Ishikawa (cell line): ENCODE results near the gene NCOA7.

Experiments used
- CEBPB ChIP-seq: IDR thresholded peaks from 2 replicates; pipeline ENCODE4 v1.6.1; 2012
- CREB1 ChIP-seq: IDR thresholded peaks from 2 replicates; pipeline ENCODE4 v1.6.1; 2012; ENCODE audit warnings: low read depth
- EGR1 ChIP-seq: IDR thresholded peaks from 2 replicates; pipeline ENCODE4 v1.6.1; 2012
- EP300 ChIP-seq: IDR thresholded peaks from 2 replicates; pipeline ENCODE4 v1.6.1; 2012; ENCODE audit warnings: borderline replicate concordance
- FOXM1 ChIP-seq: IDR thresholded peaks from 2 replicates; pipeline ENCODE4 v1.6.1; 2012; ENCODE audit warnings: low read depth, borderline replicate concordance
- NFIC ChIP-seq: IDR thresholded peaks from 2 replicates; pipeline ENCODE4 v1.6.1; 2012
- RAD21 ChIP-seq: IDR thresholded peaks from 2 replicates; pipeline ENCODE4 v1.6.1; 2012; ENCODE audit warnings: low read depth
- TAF1 ChIP-seq: IDR thresholded peaks from 2 replicates; pipeline ENCODE4 v1.6.1; 2012; ENCODE audit warnings: low read depth, mild to moderate bottlenecking
- TCF12 ChIP-seq: IDR thresholded peaks from 2 replicates; pipeline ENCODE4 v1.6.1; 2012; ENCODE audit warnings: low read depth
- TEAD4 ChIP-seq: IDR thresholded peaks from 2 replicates; pipeline ENCODE4 v1.6.1; 2012
- YY1 ChIP-seq: IDR thresholded peaks from 2 replicates; pipeline ENCODE4 v1.6.1; 2012; ENCODE audit warnings: low read depth
- ZBTB7A ChIP-seq: IDR thresholded peaks from 2 replicates; pipeline ENCODE4 v1.6.1; 2012; ENCODE audit warnings: low read depth
- TF ChIP-seq, protein P1 (sequence below): IDR thresholded peaks from 2 replicates; pipeline ENCODE4 v1.6.1; 2012; ENCODE audit warnings: low read depth, mild to moderate bottlenecking
- TF ChIP-seq, protein P2 (sequence below): IDR thresholded peaks from 2 replicates; pipeline ENCODE4 v1.6.1; 2012
- TF ChIP-seq, protein P3 (sequence below): IDR thresholded peaks from 2 replicates; pipeline ENCODE4 v1.6.1; 2012

Gene NCOA7

DNA sequence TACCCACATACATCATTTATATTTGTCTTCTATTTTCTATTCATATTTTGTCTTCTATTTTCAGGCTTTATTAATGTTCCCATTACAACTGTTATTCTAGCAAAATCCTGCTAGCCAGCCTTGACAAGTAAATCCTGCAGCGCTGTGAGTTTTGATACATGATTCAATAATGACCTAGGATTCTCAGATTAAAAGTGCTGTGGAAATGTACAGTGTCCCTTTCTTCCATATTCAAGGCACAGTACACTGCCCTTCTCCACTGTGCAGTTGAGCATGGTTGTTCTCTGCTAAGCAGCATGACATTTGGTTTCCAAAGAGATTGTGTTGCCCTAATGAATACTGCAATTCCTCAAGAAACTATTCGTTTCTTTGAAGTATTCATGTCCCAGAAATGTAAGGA is 47.2 kb upstream of the NCOA7 start:
- TF ChIP-seq EP300 (no peak), FOXM1 (no peak), CREB1 (no peak), ZBTB7A (no peak), YY1 (no peak), CEBPB (no peak), TAF1 (no peak), RAD21 (no peak)

DNA sequence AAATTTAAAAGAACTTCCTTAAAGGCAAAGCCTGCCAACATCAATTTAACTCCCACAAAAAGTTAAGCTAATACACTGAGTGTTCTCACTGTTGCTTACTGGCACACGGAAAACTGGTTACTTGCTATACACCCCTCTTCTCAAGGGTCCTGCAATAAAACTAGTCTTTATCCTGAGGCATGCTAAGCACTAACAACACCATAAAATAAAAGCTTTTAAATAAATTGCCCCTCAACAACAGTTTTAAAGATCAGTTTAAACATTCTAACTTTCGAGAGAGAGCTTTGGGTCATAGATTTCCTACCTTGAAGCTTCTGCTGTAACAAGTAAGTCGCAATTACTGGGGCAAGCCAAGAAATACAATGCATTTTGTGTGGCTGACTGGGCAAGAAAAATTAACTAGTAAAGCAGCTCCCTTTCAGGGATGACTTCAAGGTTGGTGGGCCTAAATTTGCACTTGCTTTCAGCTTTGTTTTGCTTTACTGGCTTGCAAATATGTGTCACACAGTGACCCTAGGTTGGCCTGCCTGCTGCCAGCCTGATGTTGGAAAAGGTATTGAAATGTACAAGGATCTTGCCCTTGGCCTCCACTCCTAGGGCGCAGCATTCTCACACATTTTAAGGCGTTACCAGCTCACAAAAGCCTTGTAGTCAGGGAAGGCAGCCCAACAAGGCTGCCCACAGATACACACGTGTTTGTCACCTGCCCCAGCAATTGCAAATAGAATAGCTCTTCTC is 45.3 kb upstream of the NCOA7 start:
- no peak for TF ChIP-seq EGR1
- no peak for TF ChIP-seq TAF1
- no peak for TF ChIP-seq RAD21
- no peak for TF ChIP-seq FOXM1
- no peak for TF ChIP-seq TCF12
- TF ChIP-seq NFIC = no peak
- TF ChIP-seq CEBPB = no peak
- no peak for TF ChIP-seq TEAD4
- TF ChIP-seq, protein P1, sequence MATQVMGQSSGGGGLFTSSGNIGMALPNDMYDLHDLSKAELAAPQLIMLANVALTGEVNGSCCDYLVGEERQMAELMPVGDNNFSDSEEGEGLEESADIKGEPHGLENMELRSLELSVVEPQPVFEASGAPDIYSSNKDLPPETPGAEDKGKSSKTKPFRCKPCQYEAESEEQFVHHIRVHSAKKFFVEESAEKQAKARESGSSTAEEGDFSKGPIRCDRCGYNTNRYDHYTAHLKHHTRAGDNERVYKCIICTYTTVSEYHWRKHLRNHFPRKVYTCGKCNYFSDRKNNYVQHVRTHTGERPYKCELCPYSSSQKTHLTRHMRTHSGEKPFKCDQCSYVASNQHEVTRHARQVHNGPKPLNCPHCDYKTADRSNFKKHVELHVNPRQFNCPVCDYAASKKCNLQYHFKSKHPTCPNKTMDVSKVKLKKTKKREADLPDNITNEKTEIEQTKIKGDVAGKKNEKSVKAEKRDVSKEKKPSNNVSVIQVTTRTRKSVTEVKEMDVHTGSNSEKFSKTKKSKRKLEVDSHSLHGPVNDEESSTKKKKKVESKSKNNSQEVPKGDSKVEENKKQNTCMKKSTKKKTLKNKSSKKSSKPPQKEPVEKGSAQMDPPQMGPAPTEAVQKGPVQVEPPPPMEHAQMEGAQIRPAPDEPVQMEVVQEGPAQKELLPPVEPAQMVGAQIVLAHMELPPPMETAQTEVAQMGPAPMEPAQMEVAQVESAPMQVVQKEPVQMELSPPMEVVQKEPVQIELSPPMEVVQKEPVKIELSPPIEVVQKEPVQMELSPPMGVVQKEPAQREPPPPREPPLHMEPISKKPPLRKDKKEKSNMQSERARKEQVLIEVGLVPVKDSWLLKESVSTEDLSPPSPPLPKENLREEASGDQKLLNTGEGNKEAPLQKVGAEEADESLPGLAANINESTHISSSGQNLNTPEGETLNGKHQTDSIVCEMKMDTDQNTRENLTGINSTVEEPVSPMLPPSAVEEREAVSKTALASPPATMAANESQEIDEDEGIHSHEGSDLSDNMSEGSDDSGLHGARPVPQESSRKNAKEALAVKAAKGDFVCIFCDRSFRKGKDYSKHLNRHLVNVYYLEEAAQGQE = no peak
- TF ChIP-seq CREB1 = no peak
- TF ChIP-seq YY1 = no peak
- TF ChIP-seq, protein P2, sequence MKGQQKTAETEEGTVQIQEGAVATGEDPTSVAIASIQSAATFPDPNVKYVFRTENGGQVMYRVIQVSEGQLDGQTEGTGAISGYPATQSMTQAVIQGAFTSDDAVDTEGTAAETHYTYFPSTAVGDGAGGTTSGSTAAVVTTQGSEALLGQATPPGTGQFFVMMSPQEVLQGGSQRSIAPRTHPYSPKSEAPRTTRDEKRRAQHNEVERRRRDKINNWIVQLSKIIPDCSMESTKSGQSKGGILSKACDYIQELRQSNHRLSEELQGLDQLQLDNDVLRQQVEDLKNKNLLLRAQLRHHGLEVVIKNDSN = no peak

DNA sequence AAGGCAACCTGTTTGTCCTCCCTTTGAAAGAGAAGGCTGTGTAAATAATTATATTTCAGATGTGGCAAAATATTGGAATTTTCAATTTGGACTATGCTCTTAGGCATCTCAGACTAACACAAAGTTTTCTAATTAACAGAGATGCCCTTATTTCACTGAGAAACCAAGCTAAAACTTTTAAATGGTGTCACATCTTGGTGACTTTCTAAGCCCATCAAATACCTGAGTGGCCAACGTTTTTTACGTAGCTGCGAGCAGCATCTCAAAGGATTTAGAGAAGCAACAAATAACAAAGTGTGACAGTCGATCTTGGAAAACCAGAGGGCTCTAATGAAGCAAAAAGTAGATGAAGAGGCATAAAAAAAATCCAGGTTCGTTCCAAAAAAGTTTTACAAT is 44.7 kb upstream of the NCOA7 start:
- TF ChIP-seq, protein P3, sequence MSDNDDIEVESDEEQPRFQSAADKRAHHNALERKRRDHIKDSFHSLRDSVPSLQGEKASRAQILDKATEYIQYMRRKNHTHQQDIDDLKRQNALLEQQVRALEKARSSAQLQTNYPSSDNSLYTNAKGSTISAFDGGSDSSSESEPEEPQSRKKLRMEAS = no peak
- TF ChIP-seq ZBTB7A (no peak), TAF1 (no peak)

DNA sequence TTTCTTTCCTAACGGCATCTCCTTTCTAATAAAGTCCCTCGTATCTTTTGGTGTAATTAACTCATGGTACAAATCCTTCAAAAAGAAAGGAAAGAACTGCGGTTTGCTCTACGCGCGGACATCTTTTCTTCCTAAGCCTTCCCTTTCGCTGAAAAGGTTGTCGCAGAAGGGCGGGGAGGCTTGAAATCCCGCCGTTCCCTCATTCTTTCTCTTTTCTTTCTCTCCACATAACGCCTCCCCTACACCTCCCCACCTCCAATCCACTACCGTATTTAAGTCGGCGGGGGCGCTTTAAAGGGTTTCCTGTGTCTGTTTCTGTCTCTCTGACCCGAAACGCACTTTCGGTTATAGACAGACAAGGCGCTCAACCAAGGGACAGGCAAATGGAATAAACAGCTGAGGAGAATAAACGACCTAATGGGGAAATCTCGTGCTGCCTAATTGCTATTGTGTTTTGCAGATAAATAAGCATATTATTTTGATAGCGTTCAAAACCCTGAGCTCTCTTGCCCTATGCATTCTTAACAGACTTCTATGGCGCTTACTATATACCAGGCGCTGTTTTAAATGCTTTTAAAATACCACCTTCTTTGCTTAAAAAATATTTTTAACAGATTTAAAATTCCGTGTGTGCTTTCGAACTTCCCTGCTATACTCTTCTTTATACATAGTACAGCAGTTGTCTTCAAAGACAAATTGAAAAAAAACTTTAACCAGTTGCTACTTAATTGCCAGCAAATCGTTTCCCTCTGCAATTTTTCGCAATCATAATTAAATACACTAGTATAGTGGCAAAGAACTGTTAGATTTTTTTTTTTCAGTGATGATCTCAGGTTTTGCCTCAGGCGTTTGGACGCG is 43.8 kb upstream of the NCOA7 start:
- TF ChIP-seq CEBPB (no peak), EP300 (no peak), TEAD4 (no peak), ZBTB7A (no peak), FOXM1 (no peak), CREB1 (no peak), EGR1 (no peak), TAF1 (no peak)
- TF ChIP-seq, protein P2 = no peak
- TF ChIP-seq, protein P3 = no peak

DNA sequence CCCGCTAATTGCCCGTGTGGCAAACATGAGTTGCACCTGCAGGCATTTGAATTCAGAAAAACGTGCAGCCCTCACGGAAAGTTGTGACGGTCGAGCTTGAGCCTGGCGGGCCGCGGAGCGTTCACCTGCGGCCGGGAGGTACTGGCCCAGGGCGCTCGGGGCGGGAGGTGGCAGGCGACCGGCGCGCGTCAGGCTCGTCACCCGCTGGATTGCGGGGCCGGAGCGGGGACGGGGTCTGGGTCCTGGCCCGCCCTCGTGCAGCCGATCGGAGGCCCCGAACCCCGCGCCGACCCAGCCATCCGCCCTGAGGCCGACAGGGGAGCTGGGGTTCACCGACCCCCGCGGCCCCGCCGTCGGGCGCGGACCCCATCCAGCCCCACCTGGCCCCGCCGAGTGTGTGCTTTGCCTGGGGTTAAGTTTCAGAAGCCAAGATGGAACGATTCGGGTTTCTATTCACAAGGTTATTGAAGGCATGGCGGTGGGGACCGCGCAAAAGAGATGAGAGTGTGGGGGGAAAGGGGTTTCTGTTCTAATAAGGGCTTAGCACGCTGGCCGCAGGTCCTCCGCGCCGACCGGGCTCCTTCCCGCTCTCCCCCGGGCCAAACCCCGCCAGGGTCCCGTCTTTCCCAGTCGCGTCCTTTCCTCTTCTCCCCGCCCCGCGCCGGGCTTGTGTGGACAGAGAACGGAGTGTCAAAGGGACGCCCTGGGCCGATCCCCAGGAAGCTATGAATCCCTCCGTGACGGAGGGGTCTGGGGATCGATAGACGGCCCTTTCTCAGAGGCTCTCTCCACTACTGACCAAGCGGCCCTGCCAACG is 43.0 kb upstream of the NCOA7 start:
- TF ChIP-seq FOXM1 (no peak), EP300 (no peak)
- TF ChIP-seq, protein P1 = no peak
- TF ChIP-seq, protein P3 = 0 out of 2 replicates have a peak, but pooled peaks have one; percentile 35
